Kidney glomerular epithelial cell (primary cell): ENCODE data around the gene C3orf33.
A peak's percentile ranks its signal among the peaks of the same experiment; 100 is the strongest.

Source experiments
- DNase-seq: peaks from one replicate; lab custom pipeline; 2025; lab: John Stamatoyannopoulos, UW

Gene C3orf33

DNA sequence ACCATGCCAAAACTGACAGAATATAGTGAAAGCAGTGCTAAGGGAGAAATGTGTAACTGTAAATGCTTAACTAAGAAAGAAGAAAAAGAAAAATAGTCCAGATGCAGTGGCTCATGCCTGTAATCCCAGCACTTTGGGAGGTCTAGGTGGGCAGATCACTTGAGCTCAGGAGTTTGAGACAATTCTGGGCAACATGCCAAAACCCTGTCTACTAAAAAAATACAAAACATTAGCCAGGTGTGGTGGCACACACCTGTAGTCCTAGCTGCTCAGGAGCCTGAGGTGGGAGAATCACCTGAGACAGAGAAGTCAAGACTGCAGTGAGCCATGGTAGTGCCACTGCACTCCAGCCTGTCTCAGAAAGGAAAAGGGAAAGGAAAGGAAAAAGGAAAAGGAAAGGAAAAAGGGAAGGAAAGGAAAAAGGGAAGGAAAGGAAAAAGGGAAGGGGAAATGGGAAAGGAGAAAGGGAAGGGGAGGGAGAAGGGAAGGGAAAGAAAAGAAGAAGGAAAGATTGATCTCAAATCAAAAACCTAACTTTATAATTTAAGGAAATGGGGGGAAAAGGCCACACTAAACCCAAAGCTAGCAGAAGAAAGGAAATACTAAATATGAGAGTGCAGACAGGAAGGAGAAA, 20.3 kb downstream of the C3orf33 start:
- DNase-seq: no peak

DNA sequence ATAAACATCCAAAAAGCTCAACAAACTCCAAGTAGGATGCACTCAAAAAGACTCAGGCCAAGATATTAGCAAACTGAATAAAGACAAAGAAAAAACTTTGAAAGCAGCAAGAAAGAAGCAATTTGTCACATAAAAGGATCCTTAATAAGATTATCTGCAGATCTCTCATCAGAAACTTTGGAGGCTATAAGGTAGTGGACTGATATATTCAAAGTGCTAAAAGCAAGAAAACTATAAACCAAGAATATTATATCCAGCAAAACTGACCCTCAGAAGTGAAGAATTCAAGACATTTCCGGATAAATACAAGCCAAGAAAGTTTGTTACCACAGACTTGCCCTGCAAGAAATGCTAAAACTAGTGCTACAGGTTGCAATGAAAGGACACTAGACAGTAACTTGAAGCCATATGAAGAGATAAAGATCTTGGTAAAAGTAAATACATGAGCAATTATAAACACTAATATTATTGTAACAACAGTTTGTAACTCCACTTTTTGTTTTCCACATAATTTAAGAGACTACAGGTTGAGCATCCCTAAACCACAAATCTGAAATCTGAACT, 23.6 kb downstream of the C3orf33 start:
- no peak for DNase-seq

DNA sequence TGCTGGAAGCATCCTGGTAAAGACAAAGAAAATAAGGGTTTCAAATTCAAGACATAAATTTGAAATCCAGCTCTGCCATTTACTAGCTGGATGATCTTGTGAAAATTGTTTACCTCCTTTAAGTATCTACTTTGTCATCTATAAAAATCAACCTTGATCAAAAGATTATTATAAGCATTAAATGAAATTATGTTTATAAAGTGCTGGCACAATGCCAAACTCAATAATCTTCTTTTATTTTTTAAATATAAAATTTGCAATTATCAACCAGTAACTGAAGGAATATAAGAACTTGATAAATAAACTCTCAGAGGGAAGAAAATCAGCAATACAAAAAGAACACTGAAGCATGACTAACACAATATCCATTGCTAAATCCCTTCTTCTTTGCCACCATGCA, 25.8 kb downstream of the C3orf33 start:
- no peak for DNase-seq

DNA sequence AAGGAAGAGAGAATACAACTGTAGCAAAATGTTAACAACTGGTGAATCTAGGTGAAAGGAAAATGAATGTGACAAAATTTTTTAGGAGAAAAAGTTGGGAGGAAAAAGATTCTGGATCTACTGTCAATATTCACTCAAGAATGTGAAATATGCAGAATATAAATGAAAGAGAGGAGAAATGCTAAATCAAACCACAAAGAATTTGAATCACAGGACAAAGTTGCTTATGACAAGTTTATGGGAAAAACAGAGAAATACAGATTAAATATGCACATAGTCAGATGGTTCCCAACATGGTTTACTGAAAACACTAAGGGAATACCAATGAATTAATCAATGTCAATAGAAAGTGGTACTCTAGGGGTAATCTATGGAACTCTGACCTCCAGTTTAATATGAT, 27.6 kb downstream of the C3orf33 start:
- DNase-seq: no peak

DNA sequence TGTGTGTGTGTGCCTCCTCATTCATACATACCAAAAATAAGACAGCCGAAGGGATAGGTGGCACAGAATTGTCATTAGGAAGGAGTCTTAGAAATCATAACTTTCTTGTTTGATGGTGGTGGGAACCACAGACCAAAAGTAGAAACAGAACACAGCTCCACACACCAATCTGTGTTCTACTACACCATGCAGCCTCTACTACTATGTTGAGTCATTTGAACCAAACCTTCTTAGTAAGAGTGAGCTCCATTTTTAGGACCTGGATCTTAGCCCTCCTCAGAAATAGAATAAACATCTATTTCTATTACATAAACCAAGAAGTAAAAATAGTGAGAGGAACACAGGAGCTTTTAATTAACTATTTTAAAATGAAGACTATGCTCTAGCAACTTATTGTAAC, 33.3 kb downstream of the C3orf33 start:
- DNase-seq: no peak

DNA sequence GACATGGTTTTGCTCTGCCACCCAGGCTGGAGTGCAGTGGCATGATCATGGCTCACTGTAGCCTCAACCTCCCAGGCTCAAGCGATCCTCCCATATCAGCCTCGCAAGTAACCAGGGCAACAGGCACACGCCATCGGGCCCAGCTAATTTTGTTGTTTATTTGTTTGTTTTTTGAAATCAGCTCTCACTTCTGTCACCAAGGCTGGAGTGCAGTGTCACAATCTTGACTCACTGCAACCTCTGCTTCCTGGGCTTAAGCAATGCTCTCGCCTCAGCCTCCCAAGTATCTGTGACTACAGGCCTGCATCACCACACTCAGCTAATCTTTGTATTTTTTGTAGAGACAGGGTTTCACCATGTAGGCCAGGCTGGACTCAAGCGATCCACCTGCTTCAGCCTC, 35.0 kb downstream of the C3orf33 start:
- no peak for DNase-seq

DNA sequence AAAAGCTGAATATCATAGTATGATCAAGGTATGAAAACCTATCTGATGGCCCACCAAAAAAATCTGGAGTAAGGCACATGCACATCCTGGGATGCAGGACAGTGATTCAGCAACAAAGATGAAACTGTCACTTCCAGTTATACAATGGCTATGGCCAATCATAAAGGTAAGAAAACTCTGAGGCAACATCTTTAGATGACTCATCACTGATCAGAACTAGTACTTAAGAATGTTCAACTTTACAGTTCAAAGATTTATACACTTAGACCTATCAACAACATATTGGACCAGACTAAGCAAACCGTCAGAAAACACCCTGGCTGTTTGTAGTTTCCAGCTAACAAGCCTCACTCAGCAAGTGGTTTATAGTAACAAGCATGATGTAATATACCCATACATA, 39.9 kb downstream of the C3orf33 start:
- no peak for DNase-seq

DNA sequence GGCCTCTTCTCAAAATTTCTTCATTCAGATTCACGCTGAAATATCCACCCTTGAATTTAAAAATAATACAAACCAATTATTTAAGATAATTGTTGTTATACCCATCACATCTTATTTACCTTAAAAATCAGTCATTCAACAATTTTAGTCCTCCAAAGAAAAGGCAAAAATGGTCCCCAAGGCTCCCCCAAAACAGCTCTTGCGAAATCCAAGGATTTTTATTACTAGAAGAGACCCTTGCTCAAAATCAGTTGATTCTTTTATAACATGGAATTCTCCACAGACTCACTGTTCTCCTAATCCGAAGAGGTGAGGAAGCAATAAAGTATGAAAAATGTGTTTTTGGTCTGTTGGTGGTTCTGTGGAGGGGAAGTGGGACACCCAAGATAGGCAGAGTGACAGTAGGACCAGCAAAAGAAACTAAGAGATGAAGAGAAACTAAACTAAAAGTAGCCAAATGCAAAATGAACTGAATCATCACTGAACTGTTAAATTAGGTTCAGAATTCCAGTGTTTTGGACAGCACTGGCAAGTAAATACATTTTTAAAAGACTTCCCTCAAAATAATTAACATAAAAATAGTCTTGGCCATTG, 42.1 kb downstream of the C3orf33 start:
- no peak for DNase-seq

DNA sequence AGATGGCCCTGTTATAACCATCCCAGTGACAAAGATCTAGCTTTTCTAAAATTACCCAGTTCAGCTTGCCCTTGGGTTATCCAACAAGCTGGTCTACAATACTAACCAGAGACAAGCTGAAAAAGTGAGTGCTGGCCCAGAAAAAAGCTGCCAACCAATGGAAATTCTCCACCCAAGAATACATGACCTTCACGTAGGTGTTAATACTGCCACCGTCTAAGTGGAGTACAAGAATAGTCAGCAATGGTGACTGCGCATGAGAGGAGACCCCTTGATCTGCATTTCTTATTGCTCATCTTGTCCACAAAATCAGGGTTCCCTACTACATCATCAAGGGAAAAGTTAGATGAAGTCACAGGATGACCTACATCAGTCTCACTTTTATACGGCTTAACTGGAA, 45.4 kb downstream of the C3orf33 start:
- DNase-seq: no peak

DNA sequence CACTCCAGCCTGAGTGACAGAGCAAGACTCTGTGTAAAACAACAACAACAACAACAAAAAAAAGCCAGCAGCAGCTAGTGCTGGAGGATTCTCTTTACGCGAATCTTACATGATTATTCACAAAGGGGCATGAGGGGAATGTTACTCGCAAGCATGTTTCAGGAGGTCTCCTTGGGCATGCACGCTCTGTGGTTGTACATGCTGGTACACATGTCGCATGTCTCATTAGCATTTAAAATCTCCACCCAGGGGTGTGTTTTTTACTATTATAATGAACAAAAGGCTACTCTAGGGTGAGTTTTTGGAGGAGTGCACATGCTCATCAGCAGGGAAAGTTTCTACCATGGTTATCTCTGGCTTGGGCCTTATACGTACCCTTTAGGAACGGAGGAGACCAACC, 48.5 kb downstream of the C3orf33 start:
- no peak for DNase-seq

DNA sequence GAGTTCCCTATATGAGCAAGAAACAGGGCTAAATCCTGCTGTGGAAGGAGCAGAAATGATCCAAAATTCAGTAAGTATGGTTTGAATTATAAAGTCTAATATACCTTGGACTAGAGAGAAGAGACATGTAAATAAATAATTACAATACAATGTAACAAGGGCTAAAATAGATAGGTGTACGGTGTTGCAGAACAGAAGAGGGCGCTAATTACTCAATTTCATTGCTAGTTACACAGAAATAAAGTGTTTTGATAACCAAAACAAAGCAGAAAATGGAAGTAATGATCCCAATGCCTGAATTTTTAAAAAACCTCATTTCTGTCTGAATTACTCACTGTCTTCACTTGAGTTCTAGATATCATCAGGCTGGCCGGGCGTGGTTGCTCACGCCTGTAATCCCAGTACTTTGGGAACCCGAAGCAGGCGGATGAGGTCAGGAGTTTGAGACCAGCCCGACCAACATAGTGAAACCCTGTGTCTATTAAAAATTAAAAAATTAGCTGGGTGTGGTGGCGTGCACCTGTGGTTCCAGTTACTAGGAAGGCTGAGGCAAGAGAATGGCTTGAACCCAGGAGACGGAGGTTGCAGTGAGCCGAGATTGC, 52.9 kb downstream of the C3orf33 start:
- peak; percentile 57 for DNase-seq

DNA sequence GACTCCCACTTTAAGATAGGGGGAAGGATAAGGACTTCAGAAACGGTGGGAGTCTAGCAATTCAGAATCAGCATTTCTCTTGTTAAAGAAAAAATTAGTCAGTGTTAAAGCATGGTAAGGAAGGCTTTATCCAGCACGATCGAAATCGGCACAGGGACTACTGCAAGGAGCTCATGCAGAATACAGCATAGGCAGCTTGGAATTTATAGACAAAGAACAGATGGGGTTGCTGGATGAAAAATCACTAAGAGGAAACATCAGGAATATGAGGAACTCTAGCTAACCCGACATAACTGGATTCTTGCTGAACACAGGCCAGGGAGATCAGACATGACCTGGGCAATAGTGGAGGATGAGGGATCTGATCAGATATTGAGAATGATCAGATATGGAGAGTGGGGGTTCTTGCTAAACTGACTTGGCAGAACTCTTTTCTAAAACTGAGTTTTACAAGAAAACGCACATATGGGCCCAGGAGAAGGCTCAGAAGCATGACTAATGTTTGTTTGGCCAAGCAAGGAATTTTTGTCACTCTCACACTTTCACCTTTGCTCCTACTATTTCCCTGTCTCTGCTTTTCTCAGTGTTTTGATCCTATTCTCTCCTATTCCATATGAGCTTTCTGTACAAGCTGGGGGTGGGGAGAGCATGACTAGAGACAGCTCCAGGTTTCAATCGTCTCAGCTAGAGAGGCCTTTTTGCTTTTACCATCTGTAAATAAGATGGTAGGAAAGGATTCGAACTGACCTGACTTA, 57.3 kb downstream of the C3orf33 start:
- DNase-seq: no peak

DNA sequence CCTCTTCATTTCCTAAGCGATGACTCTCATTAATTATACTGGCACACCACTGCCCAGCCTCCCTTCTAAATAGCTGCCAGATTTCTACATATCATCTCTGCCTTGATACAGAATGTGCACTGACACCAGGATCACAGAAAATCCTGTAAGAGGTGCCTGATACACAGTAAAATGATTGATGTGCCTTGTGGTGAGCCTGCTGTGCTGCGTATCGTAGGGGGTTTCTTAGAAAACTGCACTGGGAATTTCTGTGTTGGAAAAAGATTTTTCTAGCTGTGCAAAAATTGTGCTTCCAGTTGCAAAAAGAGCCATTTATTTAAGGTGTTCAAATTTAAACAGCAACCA, 58.2 kb downstream of the C3orf33 start:
- DNase-seq: no peak

DNA sequence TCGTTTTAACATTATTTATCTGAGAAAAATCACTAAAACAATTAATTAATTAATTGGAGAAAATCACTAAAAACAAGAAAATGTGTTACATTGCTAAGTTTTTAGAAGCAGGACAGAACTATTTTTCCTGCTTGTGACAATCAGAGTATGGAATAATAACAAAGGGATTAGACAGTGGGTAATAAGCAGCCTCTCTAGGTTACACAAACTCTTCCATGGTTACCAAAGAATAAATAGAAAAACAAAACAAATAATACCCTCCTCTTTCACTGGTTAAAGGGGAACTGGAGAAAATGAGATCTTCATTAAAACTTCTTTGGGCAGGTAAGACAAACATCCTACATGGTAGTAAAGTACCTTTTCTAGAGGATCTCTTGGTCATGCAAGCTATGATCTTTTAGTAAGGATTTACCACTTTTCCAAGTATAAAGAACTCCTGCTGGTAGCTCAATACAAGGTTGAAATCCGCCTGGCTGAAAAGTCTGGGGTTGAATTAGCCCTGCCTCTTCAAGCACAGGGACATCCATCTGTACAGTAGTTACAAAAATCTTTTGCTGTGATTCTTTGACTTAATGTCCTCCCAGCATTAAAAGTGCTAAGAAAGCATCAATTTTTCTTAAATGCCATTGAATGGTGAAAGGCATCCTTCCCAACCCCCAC, 58.7 kb downstream of the C3orf33 start:
- no peak for DNase-seq

DNA sequence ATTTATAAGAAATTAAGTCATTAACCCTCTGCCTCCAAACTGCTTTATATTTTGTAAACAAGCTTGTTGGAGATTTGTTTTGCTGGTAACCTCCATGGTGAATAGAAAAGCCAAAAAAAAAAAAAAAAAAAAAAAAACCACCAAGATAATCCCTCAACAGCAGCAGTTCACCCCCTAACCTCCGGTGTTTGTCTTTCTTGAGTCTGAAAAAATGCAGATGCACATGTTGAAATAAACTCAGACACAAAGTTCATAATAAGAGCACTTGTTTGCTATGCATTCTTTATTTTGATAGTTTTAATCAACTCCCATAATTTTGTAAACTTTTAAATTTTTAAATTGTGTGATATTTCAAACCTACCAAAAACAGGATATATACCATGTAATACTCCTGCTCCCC, 59.4 kb downstream of the C3orf33 start:
- no peak for DNase-seq

DNA sequence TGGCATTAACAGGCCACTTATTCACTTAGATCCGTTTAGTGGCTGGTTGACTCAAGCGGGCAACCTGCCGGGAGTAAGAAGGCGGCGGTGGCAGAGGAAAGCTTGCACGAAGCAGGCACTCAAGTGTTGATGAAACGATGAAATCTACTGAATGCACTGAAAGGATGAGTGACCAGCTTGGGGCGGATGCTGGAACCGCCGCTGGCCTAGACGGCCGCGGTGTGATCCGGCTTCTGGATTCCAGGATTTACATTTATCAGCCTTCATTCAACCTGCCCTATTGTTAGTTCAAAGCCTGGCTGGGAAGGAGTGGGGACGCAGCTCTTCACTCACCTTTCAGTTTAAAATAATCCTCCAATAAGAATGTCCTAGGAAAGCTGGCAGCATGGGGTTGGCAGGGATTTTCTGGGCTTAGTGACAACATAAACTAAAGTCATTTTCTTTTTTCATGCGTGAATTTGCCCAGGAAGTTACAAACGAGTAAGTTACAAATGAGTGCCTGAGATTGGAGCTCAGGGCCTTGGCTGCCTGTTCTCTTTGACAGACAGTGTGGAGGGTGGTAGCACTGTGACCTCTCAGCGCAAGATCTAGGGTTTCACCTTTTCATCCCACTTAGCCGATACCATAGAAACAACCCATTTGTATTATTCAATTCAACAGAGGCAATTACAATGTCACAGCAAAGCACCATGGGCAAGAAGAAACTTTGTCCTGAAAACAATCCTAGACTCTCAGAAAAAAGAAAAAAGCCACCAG, 60.1 kb downstream of the C3orf33 start:
- peak; percentile 57 for DNase-seq

DNA sequence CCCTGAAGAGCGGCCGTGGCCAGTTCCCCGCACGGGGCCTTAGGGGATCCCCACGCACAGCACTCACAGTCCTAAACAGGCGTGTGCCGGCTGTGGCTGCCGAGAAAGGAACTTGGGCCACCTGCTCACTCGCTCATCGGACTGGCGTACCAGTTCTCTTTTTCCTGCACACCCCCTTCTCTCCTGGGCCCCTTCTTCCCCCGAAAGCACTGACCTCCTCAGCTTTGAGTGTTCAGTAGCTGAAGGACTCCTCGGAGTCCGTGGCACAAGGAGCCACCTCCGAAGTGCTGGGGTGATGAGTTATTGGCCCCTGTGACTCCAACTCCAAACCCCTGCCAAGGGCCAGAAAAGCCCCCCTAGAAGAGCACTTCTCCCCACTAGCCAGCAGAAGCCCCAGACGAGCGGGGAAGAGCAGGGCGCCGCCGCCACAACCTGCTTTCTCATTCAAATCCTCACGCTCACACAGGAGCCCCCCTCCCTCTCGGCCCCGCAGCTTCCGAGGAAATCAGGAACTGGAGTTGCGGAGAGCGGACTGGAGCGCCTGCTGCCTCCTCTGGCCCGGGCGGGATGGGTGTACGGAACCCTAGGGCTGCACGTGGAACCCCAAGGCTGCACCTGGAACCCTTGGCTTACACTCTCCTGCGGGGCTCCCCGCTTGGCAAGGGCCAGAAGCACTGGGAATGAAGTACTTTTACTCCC, 61.3 kb downstream of the C3orf33 start, which contains the start of gene PLCH1:
PLCH1 (minus strand) TSS at position 446 of the 699 bp plus-strand sequence. CDS start 40,847 bp downstream, outside the sequence.
- peak; percentile 46 for DNase-seq

DNA sequence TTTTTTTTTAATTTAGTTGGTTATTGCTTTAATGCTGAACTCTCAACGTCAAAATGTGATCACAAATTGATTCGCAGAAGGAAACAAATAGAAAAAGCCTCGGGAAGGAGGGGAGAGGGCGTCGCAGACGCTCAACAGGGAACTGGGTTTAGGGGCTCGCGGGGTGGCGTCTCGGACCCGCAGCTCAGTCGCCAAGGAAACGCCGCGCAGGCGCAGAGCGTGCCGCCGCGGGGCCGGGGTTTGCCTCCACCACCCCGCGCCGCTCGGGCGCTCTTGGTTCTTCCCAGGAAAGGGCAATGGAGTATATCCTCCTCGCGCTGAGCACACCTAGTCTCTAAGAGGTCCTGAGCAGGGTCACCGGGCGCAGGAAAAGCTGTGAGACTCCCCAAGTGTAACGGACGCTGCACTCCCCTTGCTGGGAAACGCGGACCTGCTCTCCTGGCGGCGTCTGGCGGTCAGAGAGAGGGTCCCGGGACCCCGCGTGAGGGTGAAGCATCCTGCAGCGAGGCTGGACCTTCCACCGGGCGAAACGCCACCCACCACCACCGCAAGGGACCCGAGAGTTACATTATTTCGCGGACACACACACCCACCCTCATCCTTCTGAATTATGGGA, 62.0 kb downstream of the C3orf33 start:
- DNase-seq: peak; percentile 65

DNA sequence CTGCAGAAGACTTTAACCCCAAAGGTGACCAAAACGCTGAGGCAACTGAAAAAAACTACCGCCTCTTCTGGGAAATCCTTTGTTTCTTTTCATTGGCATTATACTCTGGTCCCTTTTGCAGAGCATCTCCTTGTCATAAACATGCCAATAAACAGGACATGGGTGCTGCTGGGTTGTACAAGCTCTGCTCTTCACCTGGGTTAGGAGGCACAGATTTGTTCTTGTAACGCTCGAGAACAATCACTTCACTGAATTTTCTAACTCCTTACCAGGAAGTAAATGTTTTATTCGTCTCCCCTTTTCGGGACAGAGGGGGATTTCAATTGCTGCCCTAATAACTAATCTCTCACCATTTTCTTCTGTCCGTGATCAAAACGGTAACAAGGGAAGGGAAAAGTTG, 62.5 kb downstream of the C3orf33 start:
- no peak for DNase-seq

DNA sequence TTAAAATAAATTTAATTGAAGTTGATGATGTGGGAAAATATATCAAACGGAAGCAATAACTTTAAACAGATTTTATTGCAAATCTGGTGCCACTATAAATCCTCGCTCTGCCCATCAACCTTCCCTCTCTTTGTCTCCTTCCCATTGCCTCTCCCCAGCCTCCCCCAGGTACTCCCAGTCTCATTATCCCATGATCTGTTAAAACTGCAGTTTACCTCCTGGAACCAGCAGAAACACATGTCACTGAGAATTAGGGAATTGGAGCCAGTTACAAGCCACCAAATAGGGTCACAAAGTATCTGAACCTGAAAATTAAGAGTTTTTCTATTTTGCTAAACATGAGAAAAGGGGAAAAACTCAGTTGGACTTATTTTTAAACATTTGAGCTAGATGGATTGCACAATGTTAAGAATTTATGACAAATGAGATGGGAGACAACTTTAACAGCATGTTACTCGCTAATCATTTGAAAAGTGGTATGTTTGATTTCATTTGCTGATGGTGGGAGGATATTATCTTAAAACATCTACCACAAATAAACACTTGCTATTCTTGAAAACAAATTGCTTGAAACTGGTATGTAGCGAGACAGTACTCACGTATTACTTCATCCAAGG, 63.6 kb downstream of the C3orf33 start:
- DNase-seq: peak; percentile 26
